IPS DF 6.9 (cell line): Measurements from ENCODE around the gene PUM2.
"Not testable (repeated sequence)": the region's sequence is repeated elsewhere in the genome, so short reads cannot be mapped to it uniquely, and the experiment has no call there.

Experiments used
- DNase-seq: peaks from one replicate; pipeline ENCODE4 v3.0.0-alpha.2; 2013; ENCODE audit warnings: low read depth, low spot score
- H3K27ac ChIP-seq: one replicate; pipeline ENCODE4 v1.5.1; 2013; ENCODE audit warnings: low read length, control low read depth
- H3K27me3 ChIP-seq: 2 replicates; pipeline ENCODE4 v1.6.1; 2013; ENCODE audit warnings: mild to moderate bottlenecking, low read length; ENCODE audit not compliant: control insufficient read depth, insufficient read depth
- H3K36me3 ChIP-seq: 2 replicates; pipeline ENCODE4 v1.6.1; 2013; ENCODE audit warnings: low read length; ENCODE audit not compliant: control insufficient read depth, insufficient read depth
- H3K4me1 ChIP-seq: 2 replicates; pipeline ENCODE4 v1.6.1; 2013; ENCODE audit warnings: low read length; ENCODE audit not compliant: control insufficient read depth, insufficient read depth
- H3K4me3 ChIP-seq: 2 replicates; pipeline ENCODE4 v1.5.1; 2013; ENCODE audit warnings: mild to moderate bottlenecking, low read length
- H3K9me3 ChIP-seq: 2 replicates; pipeline ENCODE4 v1.6.1; 2013; ENCODE audit warnings: low read length, inconsistent platforms; ENCODE audit not compliant: control insufficient read depth, insufficient read depth
- WGBS: extraction: QIAGEN DNeasy Blood & Tissue Kit; methylation state at CpG from one replicate; pipeline ENCODE4 v1.1.7; 2013; ENCODE audit warnings: mixed read lengths, missing lambda C conversion rate; ENCODE audit not compliant: insufficient read length, insufficient coverage; 5-methylcytosine and 5-hydroxymethylcytosine counted together

Gene PUM2

GRCh38 chr2:20235655-20236305 lies 114.9 kb downstream of the PUM2 start:
- DNase-seq, result no peak
- Histone ChIP-seq H3K4me1 (peaks cover 4% of the 10 kb centered on the region; the same call in 1 of the 2 replicates), H3K27me3 (no peaks in the 10 kb centered on the region), H3K36me3 (no peaks in the 10 kb centered on the region), H3K9me3 (no peaks in the 10 kb centered on the region), H3K27ac (no peak overlapping the region), H3K4me3 (no peak overlapping the region)
- WGBS, result no CpG with 5 or more reads among the region's 10 CpGs

GRCh38 chr2:20234597-20234996 lies 116.0 kb downstream of the PUM2 start:
- not testable (repeated sequence) for H3K27me3 ChIP-seq, H3K27ac ChIP-seq, H3K4me3 ChIP-seq, H3K36me3 ChIP-seq, DNase-seq, H3K4me1 ChIP-seq, H3K9me3 ChIP-seq
- WGBS, result no CpG with 5 or more reads among the region's 2 CpGs

DNA sequence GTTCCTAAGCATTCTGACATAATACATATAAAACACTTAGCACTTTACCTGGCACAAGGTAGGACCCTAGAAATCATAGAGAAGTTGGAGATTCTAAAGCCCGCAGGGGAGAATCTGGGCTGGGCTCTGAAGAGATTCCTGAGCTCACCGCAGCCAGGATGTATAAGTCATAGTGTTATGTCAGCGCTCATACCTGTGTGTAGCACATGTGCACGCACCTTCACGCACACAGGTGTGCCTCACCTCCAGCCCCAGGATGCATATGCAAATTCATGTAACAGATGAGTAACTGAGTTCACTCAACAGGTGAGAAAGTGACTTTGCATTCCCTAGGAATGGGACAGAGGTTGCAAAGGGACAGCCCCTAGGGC lies 117.8 kb downstream of the PUM2 start:
- H3K36me3 ChIP-seq, result no peaks in the 10 kb centered on the region
- no peak overlapping the region for H3K4me3 ChIP-seq
- no peak overlapping the region for H3K27ac ChIP-seq
- no CpG with 5 or more reads among the region's 5 CpGs for WGBS
- no peaks in the 10 kb centered on the region for H3K9me3 ChIP-seq
- DNase-seq, result no peak
- H3K27me3 ChIP-seq, result no peaks in the 10 kb centered on the region
- peaks cover 4% of the 10 kb centered on the region; the same call in 1 of the 2 replicates for H3K4me1 ChIP-seq

DNA sequence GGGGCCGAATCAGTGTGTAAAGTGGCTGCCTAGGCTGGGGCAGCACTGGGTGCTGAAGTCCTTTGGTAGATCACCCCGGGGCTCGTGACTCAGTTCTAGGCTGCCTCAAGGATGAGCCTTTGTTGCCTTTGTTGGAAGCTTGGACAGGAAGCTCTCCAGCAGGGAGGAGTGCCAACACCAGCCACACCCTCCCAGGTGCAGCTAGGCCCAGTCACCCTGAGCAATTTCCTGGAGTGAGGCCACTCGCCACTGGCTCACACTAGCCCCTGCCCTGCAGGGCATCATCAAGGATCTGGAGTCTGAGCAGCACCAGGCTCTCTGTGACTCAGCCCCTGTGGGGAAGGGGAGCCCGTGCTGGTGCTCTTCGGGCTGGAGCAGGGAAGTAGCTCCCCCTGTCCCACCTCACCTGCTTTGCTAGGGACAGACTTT lies 119.0 kb downstream of the PUM2 start:
- Histone ChIP-seq H3K4me1 (peaks cover 4% of the 10 kb centered on the region; the same call in 1 of the 2 replicates), H3K36me3 (no peaks in the 10 kb centered on the region), H3K27me3 (no peaks in the 10 kb centered on the region), H3K4me3 (no peak overlapping the region), H3K9me3 (no peaks in the 10 kb centered on the region), H3K27ac (no peak overlapping the region)
- no peak for DNase-seq
- WGBS, result no CpG with 5 or more reads among the region's 6 CpGs

DNA sequence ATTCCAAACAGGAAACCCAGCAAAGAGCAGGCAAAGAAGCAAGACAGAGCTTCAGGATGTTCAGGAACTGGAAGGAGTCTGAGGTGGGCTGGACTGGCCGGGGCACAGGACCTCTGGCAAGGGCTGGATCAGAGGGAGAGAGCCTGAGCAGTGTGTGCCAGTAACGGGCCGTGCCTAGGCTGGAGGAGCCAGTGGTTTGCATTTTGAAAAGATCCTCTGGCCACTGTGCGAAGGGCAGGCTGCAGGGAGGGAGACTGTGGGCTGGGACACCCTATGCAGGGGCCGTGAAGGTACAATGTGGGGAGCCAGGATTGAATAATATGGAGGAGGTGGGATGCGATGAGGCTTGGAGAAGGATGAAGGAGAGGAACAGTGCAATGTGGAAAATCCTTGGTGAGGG lies 119.5 kb downstream of the PUM2 start:
- H3K9me3 ChIP-seq, result no peaks in the 10 kb centered on the region
- no peaks in the 10 kb centered on the region for H3K27me3 ChIP-seq
- no peak for DNase-seq
- WGBS, result 100% methylated on average over 1 of the region's 6 CpGs
- no peaks in the 10 kb centered on the region for H3K36me3 ChIP-seq
- H3K4me1 ChIP-seq, result peaks cover 6% of the 10 kb centered on the region; the same call in 1 of the 2 replicates
- no peak overlapping the region for H3K27ac ChIP-seq
- H3K4me3 ChIP-seq, result no peak overlapping the region

GRCh38 chr2:20230114-20230425 lies 120.6 kb downstream of the PUM2 start:
- DNase-seq, result no peak
- Histone ChIP-seq H3K4me1 (peaks cover 7% of the 10 kb centered on the region; the same call in 1 of the 2 replicates), H3K9me3 (no peaks in the 10 kb centered on the region), H3K4me3 (no peak overlapping the region), H3K27me3 (no peaks in the 10 kb centered on the region), H3K27ac (no peak overlapping the region), H3K36me3 (no peaks in the 10 kb centered on the region)
- no CpG with 5 or more reads among the region's 4 CpGs for WGBS

GRCh38 chr2:20229322-20230113 lies 121.1 kb downstream of the PUM2 start:
- Histone ChIP-seq H3K36me3 (no peaks in the 10 kb centered on the region), H3K4me1 (peaks cover 7% of the 10 kb centered on the region; the same call in 1 of the 2 replicates), H3K9me3 (no peaks in the 10 kb centered on the region), H3K27me3 (no peaks in the 10 kb centered on the region), H3K27ac (no peak overlapping the region), H3K4me3 (no peak overlapping the region)
- WGBS, result no CpG with 5 or more reads among the region's 8 CpGs
- DNase-seq, result no peak

- DNase-seq, result no peak
- no peaks in the 10 kb centered on the region for H3K27me3 ChIP-seq
- H3K4me3 ChIP-seq, result no peak overlapping the region
- H3K27ac ChIP-seq, result no peak overlapping the region
- no peaks in the 10 kb centered on the region for H3K9me3 ChIP-seq
- no peaks in the 10 kb centered on the region for H3K36me3 ChIP-seq
- no CpG with 5 or more reads among the region's 10 CpGs for WGBS
- H3K4me1 ChIP-seq, result peaks cover 8% of the 10 kb centered on the region; the same call in 1 of the 2 replicates
These were observed 122.6 kb downstream of the PUM2 start for GRCh38 chr2:20227894-20228505.

DNA sequence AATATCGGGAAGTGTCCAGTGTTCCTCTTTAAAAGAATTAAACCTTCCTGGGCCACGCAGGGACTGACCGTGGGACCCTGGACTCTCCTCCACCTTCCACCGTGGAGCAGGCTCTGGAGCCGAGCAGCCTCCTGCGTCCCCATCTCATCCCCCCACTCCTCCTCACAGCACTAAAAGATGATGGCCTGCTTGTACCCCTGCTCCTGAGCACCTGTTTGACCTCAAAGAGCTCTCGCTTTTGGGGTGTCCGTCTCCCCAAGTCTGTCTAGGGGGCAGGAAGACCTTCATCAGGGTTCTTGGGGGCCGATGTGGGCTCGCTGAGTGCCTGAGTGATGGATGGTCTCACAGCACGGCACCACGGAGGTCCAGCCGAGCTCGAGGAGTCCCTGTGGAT lies 124.5 kb downstream of the PUM2 start:
- H3K27me3 ChIP-seq, result no peaks in the 10 kb centered on the region
- DNase-seq, result no peak
- H3K4me3 ChIP-seq, result no peak overlapping the region
- H3K4me1 ChIP-seq, result peaks cover 7% of the 10 kb centered on the region; the same call in 1 of the 2 replicates
- no CpG with 5 or more reads among the region's 14 CpGs for WGBS
- no peaks in the 10 kb centered on the region for H3K9me3 ChIP-seq
- no peak overlapping the region for H3K27ac ChIP-seq
- H3K36me3 ChIP-seq, result no peaks in the 10 kb centered on the region

GRCh38 chr2:20225294-20226151 lies 125.1 kb downstream of the PUM2 start:
- Histone ChIP-seq H3K4me3 (peak overlapping the region; percentile 68; the same call in 1 of the 2 replicates), H3K9me3 (no peaks in the 10 kb centered on the region), H3K4me1 (peaks cover 7% of the 10 kb centered on the region; the same call in 1 of the 2 replicates), H3K36me3 (no peaks in the 10 kb centered on the region), H3K27ac (no peak overlapping the region), H3K27me3 (no peaks in the 10 kb centered on the region)
- WGBS, result no CpG with 5 or more reads among the region's 66 CpGs
- DNase-seq, result no peak
